Renal cortex interstitium (tissue), 15 donors: Measurements from ENCODE around the gene ELOVL3. TPM values are rescaled to one million over a fixed set of nuclear protein-coding genes. Genes with fewer than 3 reads are reported as not detected.
"Not testable (repeated sequence)": the region's sequence is repeated elsewhere in the genome, so short reads cannot be mapped to it uniquely, and the experiment has no call there.

Experiments used
- DNase-seq, 11 donors: peaks; one replicate each; pipeline ENCODE4 v3.0.0-alpha.2; 2013; ENCODE audit warnings: low read depth in 9 of 11, low spot score in 4 of 11; ENCODE audit errors: extremely low read depth in 1 of 11
- long read RNA-seq, 16 experiments: transcript quantifications; one replicate each; lab custom pipeline, GENCODE V29; 2026
- polyA plus RNA-seq, 3 donors: library from polyadenylated mRNA; unstranded; fragments of 120-200 nt; gene quantifications; one replicate each; pipeline ENCODE4 v1.2.1, GENCODE V29; 2013; ENCODE audit not compliant: insufficient read length in 3 of 3

The ELOVL3 gene
- polyA plus RNA-seq, result 1 to 10 TPM; 2.2 to 3.1 (median 2.9) TPM
- long read RNA-seq, donor 1, result 0 reads
- long read RNA-seq, donor 2, partial matches to known transcripts, result 0 of 1 reads
- long read RNA-seq, donor 2, other reads (novel, unspliced or antisense), result 0 of 1 reads
- long read RNA-seq, donor 3, partial matches to known transcripts, result 0 of 3 reads
- long read RNA-seq, donor 3, other reads (novel, unspliced or antisense), result 0 of 3 reads
- long read RNA-seq, donor 4, result 0 reads
- long read RNA-seq, donor 5, result 0 reads
- long read RNA-seq, donor 6, partial matches to known transcripts, result 0 of 1 reads
- long read RNA-seq, donor 6, other reads (novel, unspliced or antisense), result 0 of 1 reads
- long read RNA-seq, donor 7, partial matches to known transcripts, result 0 of 1 reads
- long read RNA-seq, donor 7, other reads (novel, unspliced or antisense), result 0 of 1 reads
- long read RNA-seq, donor 8, partial matches to known transcripts, result 0 of 2 reads
- long read RNA-seq, donor 8, other reads (novel, unspliced or antisense), result 0 of 2 reads
- long read RNA-seq, donor 9, partial matches to known transcripts, result 0 of 1 reads
- long read RNA-seq, donor 9, other reads (novel, unspliced or antisense), result 0 of 1 reads
- long read RNA-seq, donor 10, partial matches to known transcripts, result 0 of 1 reads
- long read RNA-seq, donor 10, other reads (novel, unspliced or antisense), result 0 of 1 reads
- long read RNA-seq, donor 11, partial matches to known transcripts, result 0 of 1 reads
- long read RNA-seq, donor 11, other reads (novel, unspliced or antisense), result 0 of 1 reads
- long read RNA-seq, donor 12, result 0 reads
- long read RNA-seq, donor 13, result 0 reads
- long read RNA-seq, donor 14, partial matches to known transcripts, result 0 of 2 reads
- long read RNA-seq, donor 14, other reads (novel, unspliced or antisense), result 0 of 2 reads
- long read RNA-seq, donor 15, partial matches to known transcripts, result 0 of 1 reads
- long read RNA-seq, donor 15, other reads (novel, unspliced or antisense), result 0 of 1 reads
- long read RNA-seq, donor 16, partial matches to known transcripts, result 0 of 2 reads
- long read RNA-seq, donor 16, other reads (novel, unspliced or antisense), result 0 of 2 reads

GRCh38 chr10:102225646-102226541 is at the start of gene ELOVL3:
TSS of gene ELOVL3 (plus strand) at chr10:102226299. CDS start at chr10:102226549, 250 bp downstream.
- DNase-seq, result peak; percentile 80 to 94 (median 89)

GRCh38 chr10:102184606-102185005 is 41.5 kb upstream of the ELOVL3 start:
- DNase-seq, result no peak

GRCh38 chr10:102185272-102185671 is 40.8 kb upstream of the ELOVL3 start:
- DNase-seq, result no peak

GRCh38 chr10:102185811-102186527 is 40.1 kb upstream of the ELOVL3 start:
- DNase-seq, result no peak

GRCh38 chr10:102188298-102188940 is 37.7 kb upstream of the ELOVL3 start:
- no peak for DNase-seq

- not testable (repeated sequence) for DNase-seq
Observed at GRCh38 chr10:102188941-102189898, 36.9 kb upstream of the ELOVL3 start.

- DNase-seq, result no peak
Observed at GRCh38 chr10:102191956-102192355, 34.1 kb upstream of the ELOVL3 start.

GRCh38 chr10:102195296-102195870 is 30.7 kb upstream of the ELOVL3 start:
- DNase-seq, result no peak

- DNase-seq, result no peak
Observed at GRCh38 chr10:102196893-102197292, 29.2 kb upstream of the ELOVL3 start.

GRCh38 chr10:102198027-102198426 is 28.1 kb upstream of the ELOVL3 start:
- no peak for DNase-seq

- DNase-seq, result no peak
Observed at GRCh38 chr10:102200751-102201640, 25.1 kb upstream of the ELOVL3 start.

- DNase-seq, result no peak
Observed at GRCh38 chr10:102202386-102202785, 23.7 kb upstream of the ELOVL3 start.

- DNase-seq, result no peak
Observed at GRCh38 chr10:102208311-102209035, 17.6 kb upstream of the ELOVL3 start.

GRCh38 chr10:102211615-102212299 is 14.3 kb upstream of the ELOVL3 start:
- no peak for DNase-seq
